Measurements from ENCODE around the gene MAP7. TPM values are rescaled to one million over a fixed set of nuclear protein-coding genes. Genes with fewer than 3 reads are reported as not detected.

MAP7 gene
- total and polyA plus RNA-seq, 4 donors = 3.2 to 17.5 (median 8.3) TPM

GRCh38 chr6:136523196-136523595, 27.0 kb downstream of the MAP7 start (continued):
- TF ChIP-seq, protein P1, sequence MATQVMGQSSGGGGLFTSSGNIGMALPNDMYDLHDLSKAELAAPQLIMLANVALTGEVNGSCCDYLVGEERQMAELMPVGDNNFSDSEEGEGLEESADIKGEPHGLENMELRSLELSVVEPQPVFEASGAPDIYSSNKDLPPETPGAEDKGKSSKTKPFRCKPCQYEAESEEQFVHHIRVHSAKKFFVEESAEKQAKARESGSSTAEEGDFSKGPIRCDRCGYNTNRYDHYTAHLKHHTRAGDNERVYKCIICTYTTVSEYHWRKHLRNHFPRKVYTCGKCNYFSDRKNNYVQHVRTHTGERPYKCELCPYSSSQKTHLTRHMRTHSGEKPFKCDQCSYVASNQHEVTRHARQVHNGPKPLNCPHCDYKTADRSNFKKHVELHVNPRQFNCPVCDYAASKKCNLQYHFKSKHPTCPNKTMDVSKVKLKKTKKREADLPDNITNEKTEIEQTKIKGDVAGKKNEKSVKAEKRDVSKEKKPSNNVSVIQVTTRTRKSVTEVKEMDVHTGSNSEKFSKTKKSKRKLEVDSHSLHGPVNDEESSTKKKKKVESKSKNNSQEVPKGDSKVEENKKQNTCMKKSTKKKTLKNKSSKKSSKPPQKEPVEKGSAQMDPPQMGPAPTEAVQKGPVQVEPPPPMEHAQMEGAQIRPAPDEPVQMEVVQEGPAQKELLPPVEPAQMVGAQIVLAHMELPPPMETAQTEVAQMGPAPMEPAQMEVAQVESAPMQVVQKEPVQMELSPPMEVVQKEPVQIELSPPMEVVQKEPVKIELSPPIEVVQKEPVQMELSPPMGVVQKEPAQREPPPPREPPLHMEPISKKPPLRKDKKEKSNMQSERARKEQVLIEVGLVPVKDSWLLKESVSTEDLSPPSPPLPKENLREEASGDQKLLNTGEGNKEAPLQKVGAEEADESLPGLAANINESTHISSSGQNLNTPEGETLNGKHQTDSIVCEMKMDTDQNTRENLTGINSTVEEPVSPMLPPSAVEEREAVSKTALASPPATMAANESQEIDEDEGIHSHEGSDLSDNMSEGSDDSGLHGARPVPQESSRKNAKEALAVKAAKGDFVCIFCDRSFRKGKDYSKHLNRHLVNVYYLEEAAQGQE (IDR thresholded peaks at IDR 0.05) = no peak
- no peak for TF ChIP-seq FOXA1 (IDR thresholded peaks at IDR 0.05)

DNA sequence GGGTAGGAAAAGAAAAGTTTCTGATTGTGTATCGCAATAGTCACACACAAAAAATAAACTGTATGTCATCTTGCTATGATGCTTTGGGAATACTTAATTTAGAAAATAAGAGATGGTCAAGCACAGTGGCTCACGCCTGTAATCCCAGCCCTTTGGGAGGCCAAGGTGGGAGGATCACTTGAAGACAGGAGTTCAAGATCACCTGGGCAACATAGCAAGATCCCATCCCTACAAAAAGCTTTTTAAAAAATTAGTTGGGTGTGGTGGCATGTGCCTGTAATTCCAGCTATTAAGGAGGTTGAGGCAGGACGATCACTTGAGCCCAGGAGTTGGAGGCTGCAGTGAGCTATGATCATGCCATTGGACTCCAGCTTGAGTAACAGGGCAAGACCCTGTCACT, 27.6 kb downstream of the MAP7 start:
- Histone ChIP-seq H3K4me3 (ENCODE audit: low read depth in 1 of 3, low read length in 3 of 3) (no peak overlapping the region), H3K27me3 (ENCODE audit: control insufficient read depth in 4 of 4, insufficient read depth in 4 of 4, low read length in 3 of 4) (no peaks in the 10 kb centered on the region), H3K36me3 (ENCODE audit: control insufficient read depth in 4 of 4, insufficient read depth in 3 of 4, low read depth in 1 of 4, low read length in 3 of 4) (no peaks in the 10 kb centered on the region), H3K27ac (ENCODE audit: low read depth in 1 of 2, low read length in 2 of 2) (no peak overlapping the region), H3K9ac (ENCODE audit: low read depth in 1 of 2, low read length in 2 of 2) (no peak overlapping the region), H3K9me3 (ENCODE audit: control insufficient read depth in 4 of 4, low read length in 3 of 4) (no peaks in the 10 kb centered on the region), H3K4me1 (ENCODE audit: control insufficient read depth in 4 of 4, insufficient read depth in 4 of 4, low read length in 3 of 4) (peaks cover 0 to 17% (median 5%) of the 10 kb centered on the region in 4 donors)
- 94% methylated on average over 3 of the region's 3 CpGs for WGBS
- TF ChIP-seq SP1 (IDR thresholded peaks at IDR 0.05) (no peak), YY1 (IDR thresholded peaks at IDR 0.05) (no peak), FOXA2 (IDR thresholded peaks at IDR 0.05) (no peak), GABPA (IDR thresholded peaks at IDR 0.05 in 1 of 2, conservative IDR thresholded peaks at IDR 0.05 in 1 of 2) (no peak), MAX (IDR thresholded peaks at IDR 0.05) (no peak), JUND (IDR thresholded peaks at IDR 0.05) (no peak), ATF3 (IDR thresholded peaks at IDR 0.05) (no peak), FOXA1 (IDR thresholded peaks at IDR 0.05) (no peak)
- TF ChIP-seq, protein P1 (IDR thresholded peaks at IDR 0.05) = no peak
- DNase-seq (ENCODE audit: low spot score) = no peak

GRCh38 chr6:136521911-136522310, 28.3 kb downstream of the MAP7 start:
- Histone ChIP-seq H3K27ac (ENCODE audit: low read depth in 1 of 2, low read length in 2 of 2) (no peak overlapping the region), H3K36me3 (ENCODE audit: control insufficient read depth in 4 of 4, insufficient read depth in 3 of 4, low read depth in 1 of 4, low read length in 3 of 4) (no peaks in the 10 kb centered on the region), H3K9ac (ENCODE audit: low read depth in 1 of 2, low read length in 2 of 2) (no peak overlapping the region), H3K4me1 (ENCODE audit: control insufficient read depth in 4 of 4, insufficient read depth in 4 of 4, low read length in 3 of 4) (peaks cover 0 to 18% (median 5%) of the 10 kb centered on the region in 4 donors), H3K27me3 (ENCODE audit: control insufficient read depth in 4 of 4, insufficient read depth in 4 of 4, low read length in 3 of 4) (no peaks in the 10 kb centered on the region), H3K4me3 (ENCODE audit: low read depth in 1 of 3, low read length in 3 of 3) (no peak overlapping the region), H3K9me3 (ENCODE audit: control insufficient read depth in 4 of 4, low read length in 3 of 4) (no peaks in the 10 kb centered on the region)
- no peak for DNase-seq (ENCODE audit: low spot score)
- 88% methylated on average over 4 of the region's 4 CpGs for WGBS
- TF ChIP-seq NR2F2 (IDR thresholded peaks at IDR 0.05) (no peak), YY1 (IDR thresholded peaks at IDR 0.05) (no peak), GABPA (IDR thresholded peaks at IDR 0.05 in 1 of 2, conservative IDR thresholded peaks at IDR 0.05 in 1 of 2) (no peak), ATF3 (IDR thresholded peaks at IDR 0.05) (no peak), EGR1 (IDR thresholded peaks at IDR 0.05; ENCODE audit: low read depth in 2 of 2) (no peak), RAD21 (IDR thresholded peaks at IDR 0.05) (no peak), RXRA (IDR thresholded peaks at IDR 0.05) (no peak), SP1 (IDR thresholded peaks at IDR 0.05) (no peak), JUND (IDR thresholded peaks at IDR 0.05) (no peak)
- TF ChIP-seq, protein P2, sequence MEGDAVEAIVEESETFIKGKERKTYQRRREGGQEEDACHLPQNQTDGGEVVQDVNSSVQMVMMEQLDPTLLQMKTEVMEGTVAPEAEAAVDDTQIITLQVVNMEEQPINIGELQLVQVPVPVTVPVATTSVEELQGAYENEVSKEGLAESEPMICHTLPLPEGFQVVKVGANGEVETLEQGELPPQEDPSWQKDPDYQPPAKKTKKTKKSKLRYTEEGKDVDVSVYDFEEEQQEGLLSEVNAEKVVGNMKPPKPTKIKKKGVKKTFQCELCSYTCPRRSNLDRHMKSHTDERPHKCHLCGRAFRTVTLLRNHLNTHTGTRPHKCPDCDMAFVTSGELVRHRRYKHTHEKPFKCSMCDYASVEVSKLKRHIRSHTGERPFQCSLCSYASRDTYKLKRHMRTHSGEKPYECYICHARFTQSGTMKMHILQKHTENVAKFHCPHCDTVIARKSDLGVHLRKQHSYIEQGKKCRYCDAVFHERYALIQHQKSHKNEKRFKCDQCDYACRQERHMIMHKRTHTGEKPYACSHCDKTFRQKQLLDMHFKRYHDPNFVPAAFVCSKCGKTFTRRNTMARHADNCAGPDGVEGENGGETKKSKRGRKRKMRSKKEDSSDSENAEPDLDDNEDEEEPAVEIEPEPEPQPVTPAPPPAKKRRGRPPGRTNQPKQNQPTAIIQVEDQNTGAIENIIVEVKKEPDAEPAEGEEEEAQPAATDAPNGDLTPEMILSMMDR (IDR thresholded peaks at IDR 0.05; ENCODE audit: low read depth, low read length, missing input control) = no peak
- TF ChIP-seq, protein P1 (IDR thresholded peaks at IDR 0.05) = no peak
